GM19395 (cell line): ENCODE data around the gene CRAMP1.
A peak's percentile ranks its signal among the peaks of the same experiment; 100 is the strongest.

Experiments used
- ATAC-seq: cut with Tn5 transposase; IDR thresholded peaks from one replicate; pipeline ENCODE4 v1.9.1; 2021; ENCODE audit warnings: mild to moderate bottlenecking, moderate library complexity; ENCODE audit not compliant: unreplicated experiment

Gene CRAMP1

GRCh38 chr16:1677942-1678499, 65.9 kb downstream of the CRAMP1 start, which contains the start of gene JPT2:
JPT2 (plus strand) TSS chr16:1678279; CDS start chr16:1678313, 34 bp downstream.
- peak; percentile 91 for ATAC-seq

- peak; percentile 9 for ATAC-seq
These were observed 66.4 kb downstream of the CRAMP1 start for GRCh38 chr16:1678500-1679098.

- ATAC-seq, result no peak
These were observed 68.2 kb downstream of the CRAMP1 start for GRCh38 chr16:1680361-1680760.

- no peak for ATAC-seq
These were observed 68.9 kb downstream of the CRAMP1 start for GRCh38 chr16:1681032-1681431.

- no peak for ATAC-seq
These were observed 75.5 kb downstream of the CRAMP1 start for GRCh38 chr16:1687427-1688316.

- no peak for ATAC-seq
These were observed 76.8 kb downstream of the CRAMP1 start for GRCh38 chr16:1688807-1689560.

- no peak for ATAC-seq
These were observed 77.7 kb downstream of the CRAMP1 start for GRCh38 chr16:1689853-1690252.

- no peak for ATAC-seq
These were observed 78.7 kb downstream of the CRAMP1 start for GRCh38 chr16:1690810-1691209.

- no peak for ATAC-seq
These were observed 79.1 kb downstream of the CRAMP1 start for GRCh38 chr16:1691276-1691675.

GRCh38 chr16:1691956-1692355, 79.8 kb downstream of the CRAMP1 start:
- ATAC-seq, result no peak

GRCh38 chr16:1696863-1697262, 84.7 kb downstream of the CRAMP1 start:
- no peak for ATAC-seq

GRCh38 chr16:1698680-1699079, 86.5 kb downstream of the CRAMP1 start:
- no peak for ATAC-seq

- no peak for ATAC-seq
These were observed 88.1 kb downstream of the CRAMP1 start for GRCh38 chr16:1700246-1700645.

GRCh38 chr16:1701216-1701878, 89.2 kb downstream of the CRAMP1 start:
- ATAC-seq, result no peak

- peak; percentile 26 for ATAC-seq
These were observed 93.1 kb downstream of the CRAMP1 start for GRCh38 chr16:1705324-1705687.

- ATAC-seq, result peak; percentile 70
These were observed 93.7 kb downstream of the CRAMP1 start, which contains the start of gene MAPK8IP3 for GRCh38 chr16:1705688-1706385. MAPK8IP3 (plus strand) TSS chr16:1706195; CDS start chr16:1706340, 145 bp downstream.

- peak; percentile 35 for ATAC-seq
These were observed 94.4 kb downstream of the CRAMP1 start for GRCh38 chr16:1706386-1707192.

GRCh38 chr16:1707193-1707790, 95.1 kb downstream of the CRAMP1 start:
- no peak for ATAC-seq
